LNCaP clone FGC (cell line): ENCODE measurements around the gene MTCH1.

Source experiments
- DNase-seq: peaks from one replicate; pipeline ENCODE4 v3.0.0-alpha.2; 2011; ENCODE audit warnings: low read depth
- H3K4me3 ChIP-seq: 2 replicates; pipeline ENCODE4 v1.5.1; 2011; ENCODE audit warnings: mild to moderate bottlenecking, low read depth, low read length, control low read depth
- TF ChIP-seq, protein P1 (sequence below): IDR thresholded peaks from 2 replicates; pipeline ENCODE4 v1.5.1; 2012; ENCODE audit warnings: mild to moderate bottlenecking; ENCODE audit not compliant: control insufficient read depth, insufficient read depth; ENCODE audit errors: extremely low read depth

The MTCH1 gene

DNA sequence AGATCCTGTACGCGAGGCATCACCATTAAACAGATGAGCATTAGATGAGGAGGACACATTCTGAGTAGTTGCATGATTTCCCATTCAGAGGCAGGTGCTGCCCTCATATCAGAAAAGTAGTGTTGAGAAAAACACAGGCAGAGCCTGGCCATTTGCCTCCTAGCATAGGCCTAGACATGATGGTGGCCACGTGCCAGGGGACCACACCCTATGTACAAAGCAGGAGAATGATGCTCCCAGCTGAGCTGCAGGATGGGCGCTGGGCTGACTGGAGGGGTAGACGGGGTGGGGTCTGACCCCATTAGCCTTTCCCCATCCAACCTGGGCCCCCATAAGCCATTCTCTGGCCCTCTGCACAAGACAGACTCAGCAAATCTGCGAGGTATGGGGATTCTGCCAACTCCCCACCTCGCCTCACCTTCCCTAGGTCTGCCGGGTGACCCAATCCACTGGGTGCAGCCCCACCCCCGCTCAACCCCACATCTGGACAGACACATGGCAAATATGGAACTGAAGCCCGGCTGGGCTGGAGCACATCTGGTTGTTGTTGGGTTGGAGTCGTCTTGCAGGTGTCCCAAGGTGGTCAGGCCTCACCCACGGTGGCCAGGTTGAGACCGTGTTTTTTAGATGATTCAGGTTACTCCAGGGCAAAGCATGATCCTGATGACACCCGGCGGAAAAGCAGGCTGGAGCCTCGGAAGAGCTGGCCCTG, 17.6 kb downstream of the MTCH1 start:
- TF ChIP-seq, protein P1, sequence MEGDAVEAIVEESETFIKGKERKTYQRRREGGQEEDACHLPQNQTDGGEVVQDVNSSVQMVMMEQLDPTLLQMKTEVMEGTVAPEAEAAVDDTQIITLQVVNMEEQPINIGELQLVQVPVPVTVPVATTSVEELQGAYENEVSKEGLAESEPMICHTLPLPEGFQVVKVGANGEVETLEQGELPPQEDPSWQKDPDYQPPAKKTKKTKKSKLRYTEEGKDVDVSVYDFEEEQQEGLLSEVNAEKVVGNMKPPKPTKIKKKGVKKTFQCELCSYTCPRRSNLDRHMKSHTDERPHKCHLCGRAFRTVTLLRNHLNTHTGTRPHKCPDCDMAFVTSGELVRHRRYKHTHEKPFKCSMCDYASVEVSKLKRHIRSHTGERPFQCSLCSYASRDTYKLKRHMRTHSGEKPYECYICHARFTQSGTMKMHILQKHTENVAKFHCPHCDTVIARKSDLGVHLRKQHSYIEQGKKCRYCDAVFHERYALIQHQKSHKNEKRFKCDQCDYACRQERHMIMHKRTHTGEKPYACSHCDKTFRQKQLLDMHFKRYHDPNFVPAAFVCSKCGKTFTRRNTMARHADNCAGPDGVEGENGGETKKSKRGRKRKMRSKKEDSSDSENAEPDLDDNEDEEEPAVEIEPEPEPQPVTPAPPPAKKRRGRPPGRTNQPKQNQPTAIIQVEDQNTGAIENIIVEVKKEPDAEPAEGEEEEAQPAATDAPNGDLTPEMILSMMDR = no peak
- no peak overlapping the region for H3K4me3 ChIP-seq
- no peak for DNase-seq

DNA sequence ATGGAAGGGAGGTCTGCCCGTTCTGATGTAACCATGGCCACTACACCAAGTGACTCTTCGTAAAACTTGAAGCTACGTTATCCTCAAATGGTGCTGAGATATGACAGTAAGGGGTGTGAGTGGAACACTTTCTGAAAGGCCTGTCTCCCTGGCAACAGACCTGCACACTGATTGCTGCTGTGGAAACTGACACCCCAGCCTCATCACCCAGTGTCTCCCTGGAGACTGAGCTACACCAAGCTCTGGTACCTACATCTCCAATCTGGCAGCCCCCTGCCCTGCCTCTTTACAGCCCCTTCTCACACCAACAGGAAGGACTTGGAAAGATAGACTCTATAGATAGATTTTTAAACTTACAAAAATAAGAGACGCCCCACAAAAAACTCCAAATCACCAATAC, 18.2 kb downstream of the MTCH1 start:
- H3K4me3 ChIP-seq = no peak overlapping the region
- no peak for DNase-seq
- TF ChIP-seq, protein P1 = no peak

DNA sequence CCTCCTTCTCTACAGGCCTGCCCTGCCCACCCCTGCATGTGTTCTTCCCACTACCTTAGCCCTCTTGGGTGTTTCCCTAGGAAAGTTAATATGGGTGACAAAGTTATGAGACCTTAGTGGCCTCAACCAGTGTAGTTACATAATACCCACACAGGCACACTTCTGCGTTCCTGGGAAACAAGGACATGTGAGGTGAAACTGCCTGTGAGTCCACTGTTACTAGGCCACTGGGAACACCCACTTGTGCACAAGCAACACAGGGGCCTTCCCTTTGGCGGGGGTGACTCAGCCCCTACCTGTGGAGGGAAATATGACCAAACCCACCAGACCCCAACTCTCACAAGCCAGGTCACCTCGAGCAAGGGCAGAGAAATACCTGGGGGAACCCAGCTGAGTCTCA, 18.7 kb downstream of the MTCH1 start:
- no peak for DNase-seq
- TF ChIP-seq, protein P1 = no peak
- no peak overlapping the region for H3K4me3 ChIP-seq

DNA sequence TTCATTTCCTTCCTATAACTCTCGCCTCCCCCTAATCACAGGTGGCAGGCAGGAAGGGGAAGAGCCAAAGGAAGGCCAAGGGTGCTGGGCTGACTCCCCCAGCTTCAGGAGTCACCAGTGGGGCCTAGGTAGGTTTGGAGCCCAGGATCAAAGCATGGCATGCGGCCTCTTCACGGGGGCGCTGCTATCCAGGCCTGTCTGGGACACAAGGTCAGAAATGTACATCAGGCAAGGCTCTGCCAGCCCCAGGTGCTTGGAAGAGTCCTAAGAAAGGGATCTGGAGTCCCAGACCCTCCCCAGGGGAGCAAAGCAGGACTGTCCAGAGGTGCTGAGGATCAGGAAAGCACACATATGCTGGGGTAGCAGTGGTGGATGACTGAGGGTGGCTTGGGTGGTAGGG, 21.1 kb downstream of the MTCH1 start:
- DNase-seq = no peak
- TF ChIP-seq, protein P1 = no peak
- H3K4me3 ChIP-seq = no peak overlapping the region

DNA sequence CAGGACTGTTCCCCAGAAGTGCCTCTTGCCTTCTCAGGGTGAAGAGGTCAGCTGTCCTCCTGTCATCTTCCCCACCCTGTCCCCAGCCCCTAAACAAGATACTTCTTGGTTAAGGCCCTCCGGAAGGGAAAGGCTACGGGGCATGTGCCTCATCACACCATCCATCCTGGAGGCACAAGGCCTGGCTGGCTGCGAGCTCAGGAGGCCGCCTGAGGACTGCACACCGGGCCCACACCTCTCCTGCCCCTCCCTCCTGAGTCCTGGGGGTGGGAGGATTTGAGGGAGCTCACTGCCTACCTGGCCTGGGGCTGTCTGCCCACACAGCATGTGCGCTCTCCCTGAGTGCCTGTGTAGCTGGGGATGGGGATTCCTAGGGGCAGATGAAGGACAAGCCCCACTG, 21.6 kb downstream of the MTCH1 start:
- no peak overlapping the region for H3K4me3 ChIP-seq
- TF ChIP-seq, protein P1 = no peak
- DNase-seq = no peak

DNA sequence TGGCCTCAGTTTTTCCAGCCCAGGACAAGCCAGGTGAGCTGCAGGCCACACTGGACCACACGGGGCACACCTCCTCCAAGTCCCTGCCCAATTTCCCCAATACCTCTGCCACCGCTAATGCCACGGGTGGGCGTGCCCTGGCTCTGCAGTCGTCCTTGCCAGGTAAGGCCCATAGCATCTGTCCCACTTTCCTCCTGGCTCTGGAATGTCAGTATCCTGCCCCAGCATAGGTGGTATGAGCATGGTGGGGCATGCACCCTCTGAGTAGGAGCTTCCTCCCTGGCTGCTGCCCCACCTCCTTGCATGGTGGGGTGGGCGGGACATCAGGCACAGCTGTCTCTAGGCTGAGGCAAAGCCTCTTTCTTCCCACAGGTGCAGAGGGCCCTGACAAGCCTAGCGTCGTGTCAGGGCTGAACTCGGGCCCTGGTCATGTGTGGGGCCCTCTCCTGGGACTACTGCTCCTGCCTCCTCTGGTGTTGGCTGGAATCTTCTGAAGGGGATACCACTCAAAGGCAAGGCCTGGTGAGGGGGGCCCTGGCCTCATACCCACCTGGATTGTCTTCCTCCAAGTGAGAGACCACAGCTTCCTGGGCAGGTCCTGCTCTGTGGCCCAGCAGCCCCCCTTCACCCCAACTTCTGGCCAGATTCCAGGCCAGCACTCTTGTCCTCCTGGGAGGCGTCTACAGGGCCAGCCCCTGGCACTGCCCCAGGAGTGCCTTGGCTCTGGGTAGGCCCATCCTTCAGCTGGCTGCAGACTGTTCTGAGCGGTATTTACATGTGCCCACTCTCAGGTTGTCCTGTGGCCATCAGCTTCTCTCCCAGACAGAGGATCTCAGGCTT, 22.3 kb downstream of the MTCH1 start:
- H3K4me3 ChIP-seq = no peak overlapping the region
- TF ChIP-seq, protein P1 = no peak
- DNase-seq = no peak

DNA sequence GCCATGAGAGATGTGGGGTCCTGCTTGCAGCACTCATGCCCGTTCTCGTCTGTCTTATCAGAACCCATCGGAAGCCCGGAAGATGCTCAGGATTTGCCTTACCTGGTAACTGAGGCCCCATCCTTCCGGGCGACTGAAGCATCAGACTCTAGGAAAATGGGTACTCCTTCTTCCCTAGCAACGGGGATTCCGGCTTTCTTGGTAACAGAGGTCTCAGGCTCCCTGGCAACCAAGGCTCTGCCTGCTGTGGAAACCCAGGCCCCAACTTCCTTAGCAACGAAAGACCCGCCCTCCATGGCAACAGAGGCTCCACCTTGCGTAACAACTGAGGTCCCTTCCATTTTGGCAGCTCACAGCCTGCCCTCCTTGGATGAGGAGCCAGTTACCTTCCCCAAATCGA, 23.1 kb downstream of the MTCH1 start:
- DNase-seq = no peak
- TF ChIP-seq, protein P1 = no peak
- no peak overlapping the region for H3K4me3 ChIP-seq
